Breast epithelium (tissue), 3 donors: ENCODE measurements around the gene NYAP2.

Experiments used
- POLR2A ChIP-seq: fragments of 450-650 bp; IDR thresholded peaks from one replicate; pipeline ENCODE4 v1.6.1; 2016; ENCODE audit warnings: antibody characterized with exemption, mild to moderate bottlenecking, moderate library complexity
- TF ChIP-seq, protein P1 (sequence below), 3 donors: fragments of 450-650 bp; IDR thresholded peaks; one replicate each; pipeline ENCODE4 v1.5.1; 2016 to 2017; ENCODE audit warnings: antibody characterized with exemption in 3 of 3, mild to moderate bottlenecking in 3 of 3, moderate library complexity in 3 of 3

DNA sequence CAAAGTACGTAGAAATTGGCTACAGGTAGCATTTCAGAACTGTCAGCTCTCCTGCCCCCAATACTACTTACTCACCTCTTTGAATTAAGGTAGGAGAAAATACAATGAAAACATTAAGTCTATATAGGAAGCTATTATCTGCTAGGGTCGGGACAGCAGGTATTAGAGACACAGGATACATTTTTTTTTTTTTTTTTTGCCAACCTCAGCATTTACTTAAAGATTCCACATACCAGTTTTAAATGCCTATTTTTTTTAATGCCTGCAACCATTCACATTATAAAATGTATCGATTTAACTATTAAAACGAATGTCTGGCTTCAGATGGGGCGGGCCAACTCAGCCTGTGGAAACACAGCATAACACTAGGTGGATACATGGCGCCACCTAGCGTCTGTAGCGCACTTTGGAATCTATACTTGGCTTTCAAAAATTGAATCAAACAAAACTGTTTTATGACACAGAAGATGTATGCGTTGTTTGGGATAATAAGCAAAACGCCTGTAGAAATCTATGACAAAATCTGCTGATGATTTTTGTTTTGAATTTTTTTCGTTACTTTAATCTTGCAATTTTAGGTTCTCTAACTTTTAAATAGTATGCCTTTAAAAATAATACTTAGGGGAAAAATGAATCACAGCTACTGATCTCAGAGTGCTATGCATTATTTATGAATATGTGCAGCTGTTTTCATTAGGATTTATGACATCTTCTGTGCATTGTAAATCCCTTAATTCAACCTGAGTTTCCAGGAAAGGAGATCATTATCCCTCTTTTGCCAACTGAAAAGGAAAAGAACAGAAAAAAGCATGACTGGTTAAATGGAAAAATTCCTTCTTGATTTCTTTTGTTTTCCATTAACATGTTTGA lies 261.0 kb downstream of the NYAP2 start:
- TF ChIP-seq, protein P1, sequence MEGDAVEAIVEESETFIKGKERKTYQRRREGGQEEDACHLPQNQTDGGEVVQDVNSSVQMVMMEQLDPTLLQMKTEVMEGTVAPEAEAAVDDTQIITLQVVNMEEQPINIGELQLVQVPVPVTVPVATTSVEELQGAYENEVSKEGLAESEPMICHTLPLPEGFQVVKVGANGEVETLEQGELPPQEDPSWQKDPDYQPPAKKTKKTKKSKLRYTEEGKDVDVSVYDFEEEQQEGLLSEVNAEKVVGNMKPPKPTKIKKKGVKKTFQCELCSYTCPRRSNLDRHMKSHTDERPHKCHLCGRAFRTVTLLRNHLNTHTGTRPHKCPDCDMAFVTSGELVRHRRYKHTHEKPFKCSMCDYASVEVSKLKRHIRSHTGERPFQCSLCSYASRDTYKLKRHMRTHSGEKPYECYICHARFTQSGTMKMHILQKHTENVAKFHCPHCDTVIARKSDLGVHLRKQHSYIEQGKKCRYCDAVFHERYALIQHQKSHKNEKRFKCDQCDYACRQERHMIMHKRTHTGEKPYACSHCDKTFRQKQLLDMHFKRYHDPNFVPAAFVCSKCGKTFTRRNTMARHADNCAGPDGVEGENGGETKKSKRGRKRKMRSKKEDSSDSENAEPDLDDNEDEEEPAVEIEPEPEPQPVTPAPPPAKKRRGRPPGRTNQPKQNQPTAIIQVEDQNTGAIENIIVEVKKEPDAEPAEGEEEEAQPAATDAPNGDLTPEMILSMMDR (IDR thresholded peaks at IDR 0.05) = peak; percentile 38 to 79 (median 74)
- TF ChIP-seq POLR2A = no peak
